BE2C (cell line): Measurements from ENCODE around the gene ATP1B3.
A peak's percentile ranks its signal among the peaks of the same experiment; 100 is the strongest.

Experiments used
- DNase-seq: peaks from one replicate; pipeline ENCODE4 v3.0.0-alpha.2; 2020
- H3K27me3 ChIP-seq: fragments of 250-450 bp; sonication (Bioruptor Pico); 2 replicates; pipeline ENCODE4 v1.5.1; 2020; ENCODE audit warnings: mild to moderate bottlenecking
- H3K36me3 ChIP-seq: fragments of 250-450 bp; sonication (Bioruptor Pico); 2 replicates; pipeline ENCODE4 v1.5.1; 2020; ENCODE audit warnings: mild to moderate bottlenecking
- H3K4me1 ChIP-seq: fragments of 250-450 bp; sonication (Bioruptor Pico); 2 replicates; pipeline ENCODE4 v1.5.1; 2020
- H3K4me3 ChIP-seq: 2 replicates; pipeline ENCODE4 v1.5.1; 2011; ENCODE audit warnings: low read depth, low read length
- H3K9me3 ChIP-seq: fragments of 250-450 bp; sonication (Bioruptor Pico); 2 replicates; pipeline ENCODE4 v1.5.1; 2020
- TF ChIP-seq, protein P1 (sequence below): IDR thresholded peaks from 2 replicates; pipeline ENCODE4 v1.5.1; 2012; ENCODE audit warnings: mild to moderate bottlenecking, low read depth, low read length

ATP1B3 gene

DNA sequence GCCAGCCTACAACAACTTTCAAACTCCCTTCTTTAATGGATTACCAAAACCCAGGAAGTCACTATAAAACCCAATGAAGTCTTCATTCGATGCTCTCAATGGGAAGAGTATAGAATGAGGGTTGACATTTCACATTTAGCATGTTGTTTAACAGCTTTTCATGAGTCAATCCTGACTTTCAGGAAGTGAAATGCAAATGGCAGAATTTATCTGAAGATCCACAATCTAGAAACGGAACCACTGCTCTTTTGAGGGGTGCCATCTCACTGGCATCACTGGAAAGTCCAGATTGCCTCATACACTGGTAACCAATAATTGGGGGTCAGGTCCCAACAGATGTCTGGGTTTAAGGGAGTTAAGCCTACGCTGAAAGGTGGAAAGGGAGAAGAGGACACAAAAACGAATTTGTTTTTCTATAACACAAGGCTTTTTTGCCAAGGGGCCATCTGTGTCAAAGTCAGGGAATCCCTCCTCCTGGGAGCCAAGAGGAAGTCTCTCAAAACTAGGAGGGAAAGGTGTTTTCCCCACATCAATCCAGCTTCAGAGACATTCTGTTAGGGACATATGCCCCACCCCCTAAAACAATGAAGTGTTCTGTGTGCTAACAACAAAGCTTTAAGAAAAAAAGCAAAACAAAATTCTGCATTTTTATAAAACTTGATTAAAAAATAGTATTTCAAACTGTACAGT lies 12.0 kb upstream of the ATP1B3 start:
- no peaks in the 10 kb centered on the region for H3K9me3 ChIP-seq
- TF ChIP-seq, protein P1, sequence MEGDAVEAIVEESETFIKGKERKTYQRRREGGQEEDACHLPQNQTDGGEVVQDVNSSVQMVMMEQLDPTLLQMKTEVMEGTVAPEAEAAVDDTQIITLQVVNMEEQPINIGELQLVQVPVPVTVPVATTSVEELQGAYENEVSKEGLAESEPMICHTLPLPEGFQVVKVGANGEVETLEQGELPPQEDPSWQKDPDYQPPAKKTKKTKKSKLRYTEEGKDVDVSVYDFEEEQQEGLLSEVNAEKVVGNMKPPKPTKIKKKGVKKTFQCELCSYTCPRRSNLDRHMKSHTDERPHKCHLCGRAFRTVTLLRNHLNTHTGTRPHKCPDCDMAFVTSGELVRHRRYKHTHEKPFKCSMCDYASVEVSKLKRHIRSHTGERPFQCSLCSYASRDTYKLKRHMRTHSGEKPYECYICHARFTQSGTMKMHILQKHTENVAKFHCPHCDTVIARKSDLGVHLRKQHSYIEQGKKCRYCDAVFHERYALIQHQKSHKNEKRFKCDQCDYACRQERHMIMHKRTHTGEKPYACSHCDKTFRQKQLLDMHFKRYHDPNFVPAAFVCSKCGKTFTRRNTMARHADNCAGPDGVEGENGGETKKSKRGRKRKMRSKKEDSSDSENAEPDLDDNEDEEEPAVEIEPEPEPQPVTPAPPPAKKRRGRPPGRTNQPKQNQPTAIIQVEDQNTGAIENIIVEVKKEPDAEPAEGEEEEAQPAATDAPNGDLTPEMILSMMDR: no peak
- no peaks in the 10 kb centered on the region for H3K36me3 ChIP-seq
- peaks cover 5% of the 10 kb centered on the region for H3K4me1 ChIP-seq
- DNase-seq: no peak
- no peaks in the 10 kb centered on the region for H3K27me3 ChIP-seq
- H3K4me3 ChIP-seq: no peak overlapping the region

GRCh38 chr3:141865101-141865500 lies 11.3 kb upstream of the ATP1B3 start:
- Histone ChIP-seq H3K4me1 (peaks cover 5% of the 10 kb centered on the region), H3K36me3 (no peaks in the 10 kb centered on the region), H3K27me3 (no peaks in the 10 kb centered on the region), H3K9me3 (no peaks in the 10 kb centered on the region), H3K4me3 (no peak overlapping the region)
- TF ChIP-seq, protein P1: no peak
- DNase-seq: no peak

GRCh38 chr3:141870091-141870687 lies 6.3 kb upstream of the ATP1B3 start:
- no peaks in the 10 kb centered on the region for H3K36me3 ChIP-seq
- H3K9me3 ChIP-seq: no peaks in the 10 kb centered on the region
- no peaks in the 10 kb centered on the region for H3K27me3 ChIP-seq
- H3K4me3 ChIP-seq: no peak overlapping the region
- DNase-seq: no peak
- TF ChIP-seq, protein P1: no peak
- H3K4me1 ChIP-seq: no peaks in the 10 kb centered on the region

- Histone ChIP-seq H3K27me3 (no peaks in the 10 kb centered on the region), H3K36me3 (peaks cover 14% of the 10 kb centered on the region), H3K4me3 (peak overlapping the region; percentile 95), H3K4me1 (no peaks in the 10 kb centered on the region; the same call in 1 of the 2 replicates), H3K9me3 (no peaks in the 10 kb centered on the region)
- peak; percentile 89 for DNase-seq
- TF ChIP-seq, protein P1: peak; percentile 93
These were observed 1.0 kb upstream of the ATP1B3 start for GRCh38 chr3:141875374-141875892.

DNA sequence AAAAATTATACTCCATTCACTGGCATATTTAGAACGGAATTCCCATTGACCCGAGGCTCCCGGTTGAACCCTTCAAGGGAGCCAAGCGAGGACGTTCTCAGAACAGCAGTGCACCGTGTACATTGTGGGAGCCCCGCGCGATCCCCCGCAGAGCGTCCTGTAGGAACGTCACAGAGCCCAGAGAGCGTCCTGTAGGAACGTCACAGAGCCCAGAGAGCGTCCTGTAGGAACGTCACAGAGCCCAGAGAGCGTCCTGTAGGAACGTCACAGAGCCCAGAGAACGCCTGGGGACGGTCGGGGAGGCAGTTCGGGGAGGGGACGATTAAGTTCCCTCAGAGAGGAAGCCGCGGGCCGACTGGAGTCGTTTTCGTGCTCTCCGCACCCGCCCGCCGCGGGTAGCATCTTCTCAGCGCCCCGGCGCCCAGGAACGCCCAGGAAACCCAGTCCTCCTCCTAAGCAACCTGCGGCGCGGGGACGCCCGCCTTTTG lies 506 bp upstream of the ATP1B3 start:
- Histone ChIP-seq H3K4me3 (peak overlapping the region; percentile 95), H3K27me3 (no peaks in the 10 kb centered on the region), H3K9me3 (no peaks in the 10 kb centered on the region), H3K4me1 (no peaks in the 10 kb centered on the region; the same call in 1 of the 2 replicates), H3K36me3 (peaks cover 17% of the 10 kb centered on the region)
- peak; percentile 79 for DNase-seq
- TF ChIP-seq, protein P1: no peak
